Activated CD4-positive, alpha-beta T cell treated with anti-CD3 and anti-CD28 coated beads for 24 hours (primary cell): ENCODE results near the gene KCNK3.

ENCODE experiments used
- DNase-seq, 2 donors: peaks; one replicate each; pipeline ENCODE4 v3.0.0-alpha.2; 2020; ENCODE audit warnings: low read depth in 2 of 2

The KCNK3 gene

DNA sequence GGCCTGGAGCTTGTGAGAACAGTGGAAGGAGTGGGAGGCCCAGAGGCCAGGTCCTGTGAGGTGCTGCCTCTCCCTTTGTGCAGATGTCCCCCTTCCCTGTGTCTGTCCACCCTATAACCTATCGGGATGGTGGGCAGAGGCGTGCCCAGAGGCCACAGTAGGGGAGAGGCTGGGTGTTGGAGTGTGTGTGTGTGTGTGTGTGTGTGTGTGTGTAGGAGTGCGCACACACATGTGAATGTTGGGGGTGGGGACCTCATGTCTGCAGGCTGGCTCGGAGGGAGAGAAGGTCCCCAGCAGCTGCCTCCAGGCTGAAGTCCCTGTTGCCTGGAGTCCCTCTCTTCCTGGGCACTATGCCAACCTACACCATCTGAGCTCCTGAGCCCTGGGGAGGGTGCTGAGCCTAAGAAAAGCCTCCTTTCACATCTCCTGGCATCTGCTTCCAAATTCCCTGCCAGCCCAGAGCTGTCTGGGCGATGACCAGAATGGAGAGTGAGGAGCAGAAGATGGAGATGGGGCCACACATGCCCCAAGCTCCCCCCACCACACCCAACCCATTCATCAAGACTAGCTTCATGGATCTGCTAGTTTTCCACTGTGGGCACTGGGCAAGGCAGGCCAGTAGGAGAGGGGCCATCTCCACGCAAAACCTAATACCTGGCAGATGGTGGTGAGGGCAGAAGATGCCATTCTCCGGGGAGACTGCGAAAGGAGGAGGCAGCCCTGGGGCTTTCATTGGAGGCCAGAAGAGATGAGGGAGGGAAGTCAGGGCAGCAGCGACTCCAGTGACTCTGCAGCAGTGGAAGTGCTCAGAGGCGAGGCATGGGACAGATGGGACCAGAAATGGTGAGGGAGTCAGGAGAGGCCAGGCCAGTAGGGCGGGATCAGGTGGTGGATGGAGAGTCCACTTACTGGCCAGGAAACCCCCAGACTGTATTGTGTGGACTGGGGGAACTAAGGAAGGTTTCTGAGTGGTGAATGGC, 20.3 kb downstream of the KCNK3 start:
- DNase-seq = no peak

DNA sequence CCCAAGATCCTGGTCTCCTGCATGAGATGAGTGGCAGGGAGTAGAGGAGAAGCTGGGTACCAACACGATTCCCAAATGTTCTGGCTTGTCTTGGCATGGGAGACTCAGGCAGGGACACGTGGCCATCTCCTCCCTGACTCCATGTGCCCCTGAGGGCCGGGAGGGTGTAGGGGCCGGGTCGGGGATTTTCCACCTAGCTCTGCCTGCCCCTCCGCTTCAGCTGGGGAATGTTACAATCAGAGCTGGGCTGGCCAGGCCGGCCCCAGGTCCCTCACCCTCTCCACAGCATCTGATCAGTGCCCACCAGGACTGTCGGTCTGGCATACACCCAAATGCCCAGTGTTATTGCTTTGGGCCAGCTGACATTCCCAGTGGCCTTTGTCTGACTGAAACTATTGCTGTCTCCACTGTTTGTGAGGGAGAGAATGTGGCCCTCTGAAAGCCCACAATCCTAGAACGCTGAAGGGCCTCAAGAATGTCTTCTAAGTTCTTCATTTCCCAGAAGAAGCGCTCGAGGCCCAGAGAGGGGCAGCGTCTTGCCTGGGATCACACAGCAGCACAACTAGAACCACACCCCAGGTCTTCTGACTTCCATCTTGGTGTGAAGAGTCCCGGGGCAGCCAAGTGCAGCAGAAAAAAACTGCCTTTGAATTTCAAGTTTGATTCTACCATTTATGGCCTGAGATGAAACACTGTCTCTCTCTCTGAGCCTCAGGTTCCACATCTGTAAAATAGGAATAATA, 23.2 kb downstream of the KCNK3 start:
- DNase-seq = no peak

DNA sequence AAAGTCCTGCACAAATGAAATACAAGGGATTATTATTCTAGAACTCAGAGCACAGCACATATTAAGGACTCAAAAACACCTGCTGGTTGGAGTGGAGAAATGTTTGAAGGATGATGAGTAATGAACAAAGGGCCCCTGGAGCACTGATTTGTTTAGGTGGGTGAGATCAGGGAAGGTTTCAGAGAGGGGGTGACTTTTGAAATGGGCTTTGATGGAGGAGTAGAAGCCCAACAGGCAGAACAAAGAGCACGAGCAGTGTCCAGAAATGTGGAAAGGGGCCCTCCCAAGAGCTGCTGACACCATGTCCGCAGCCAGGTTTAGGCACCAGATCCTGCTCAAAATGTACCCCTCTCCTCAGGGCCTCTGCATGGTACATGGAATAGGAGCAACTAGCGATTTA, 23.8 kb downstream of the KCNK3 start:
- no peak for DNase-seq

DNA sequence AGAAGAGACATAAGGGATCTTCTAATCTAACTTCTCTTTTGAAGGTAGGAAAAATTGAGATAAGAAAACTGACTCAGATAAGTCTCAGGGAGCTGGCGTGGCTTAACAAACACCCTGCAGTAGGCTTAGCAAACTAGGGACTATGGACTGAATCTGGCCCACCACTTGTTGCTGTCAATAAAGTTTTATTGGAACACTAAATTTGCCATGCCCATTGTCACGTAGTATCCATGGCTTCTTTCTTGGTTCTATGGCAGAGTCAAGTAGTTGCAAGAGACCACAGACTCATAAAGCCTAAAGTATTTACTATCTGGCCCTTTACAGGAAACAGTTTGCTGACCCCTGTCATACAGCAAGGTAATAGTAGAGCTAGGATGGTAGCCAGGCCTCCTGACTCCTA, 24.2 kb downstream of the KCNK3 start:
- no peak for DNase-seq

DNA sequence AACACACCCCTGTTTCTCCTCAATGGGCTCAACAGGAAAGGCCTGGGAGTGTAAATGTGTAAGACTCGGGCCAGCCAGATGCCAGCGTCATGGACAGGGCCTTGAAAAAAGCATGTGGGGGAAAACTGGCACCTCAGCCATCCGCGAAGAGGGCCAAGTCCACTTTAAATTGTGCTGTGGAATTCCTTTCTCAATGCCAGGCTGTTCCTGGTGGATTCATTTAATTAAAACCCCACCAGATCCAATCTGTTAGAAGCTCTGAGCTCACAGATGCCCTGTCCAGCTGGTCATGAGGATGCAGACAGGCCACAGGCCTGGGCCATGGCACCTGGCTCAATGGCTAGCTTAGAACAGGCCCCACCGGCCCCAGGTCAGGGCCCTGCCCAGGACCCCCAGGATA, 24.8 kb downstream of the KCNK3 start:
- no peak for DNase-seq

DNA sequence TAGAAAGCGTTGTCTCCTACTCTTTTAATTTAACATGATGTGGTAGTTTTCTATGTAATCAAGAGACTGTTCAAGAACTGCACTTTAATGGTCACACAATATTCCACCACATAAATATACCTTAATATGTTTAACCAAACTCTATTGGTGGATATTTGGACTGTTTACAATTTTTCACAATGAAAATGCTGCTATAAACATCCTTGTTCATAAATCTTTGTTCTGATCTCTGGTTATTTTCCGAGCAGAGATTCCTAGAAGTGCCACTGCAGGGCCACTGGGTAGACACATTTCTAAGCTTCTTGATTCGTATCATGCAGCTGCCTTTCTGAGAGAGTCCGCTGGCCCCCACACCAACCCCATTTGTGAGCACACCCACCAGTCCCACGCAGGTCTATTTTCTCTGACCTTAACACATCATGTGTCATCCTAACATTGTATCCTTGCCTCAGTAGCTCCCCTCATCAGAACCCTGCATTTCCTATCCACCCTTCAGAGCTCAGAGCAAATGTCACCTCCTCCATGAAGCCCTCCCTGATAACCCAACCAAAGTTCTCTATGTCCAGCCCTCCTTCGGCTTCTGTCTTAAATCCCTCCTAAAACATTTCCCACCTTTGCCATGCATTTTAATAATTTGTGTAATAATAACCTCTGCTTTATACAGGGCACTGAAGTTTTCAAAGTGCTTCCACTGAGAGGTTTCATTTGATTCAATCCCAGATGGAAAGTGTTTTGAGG, 26.6 kb downstream of the KCNK3 start:
- DNase-seq = no peak

DNA sequence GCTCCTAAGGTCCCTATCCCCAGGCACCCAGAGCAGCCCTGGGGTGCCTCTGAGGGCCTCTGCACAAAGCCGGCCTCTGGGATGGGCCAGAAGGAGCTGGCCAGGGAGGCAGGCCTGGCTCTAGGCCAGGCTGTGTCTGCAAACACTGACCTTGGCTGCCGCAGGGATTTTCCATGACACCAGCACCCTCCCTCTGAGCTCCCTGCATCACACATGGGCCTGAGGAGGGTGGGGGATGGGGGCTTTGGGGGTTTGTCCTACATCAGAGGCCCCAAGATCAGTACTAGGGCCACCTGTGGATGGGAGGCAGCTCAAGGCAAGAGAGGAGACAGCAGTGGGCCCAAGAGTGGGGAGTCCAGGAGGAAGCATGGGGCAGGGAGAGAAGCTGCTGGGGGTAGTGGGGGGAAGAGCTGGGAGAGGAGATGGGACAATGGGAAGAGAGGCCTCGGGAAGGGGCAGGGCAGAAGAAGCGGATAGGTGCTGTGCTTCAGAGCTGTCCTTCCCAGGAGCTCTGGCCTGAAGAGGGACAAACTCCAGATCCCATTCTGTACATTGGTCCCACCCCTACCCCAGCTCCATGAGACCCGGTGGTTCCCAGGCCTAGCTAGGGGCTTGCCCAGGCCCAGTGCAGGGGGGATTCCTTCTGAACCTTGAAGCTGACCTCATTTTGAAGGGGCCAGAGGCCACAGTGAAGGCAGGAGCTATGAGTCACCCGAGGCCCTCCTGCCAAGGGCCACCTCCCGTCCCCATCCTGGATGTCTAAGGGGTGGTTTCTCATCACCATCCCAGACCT, 28.0 kb downstream of the KCNK3 start:
- DNase-seq = no peak

DNA sequence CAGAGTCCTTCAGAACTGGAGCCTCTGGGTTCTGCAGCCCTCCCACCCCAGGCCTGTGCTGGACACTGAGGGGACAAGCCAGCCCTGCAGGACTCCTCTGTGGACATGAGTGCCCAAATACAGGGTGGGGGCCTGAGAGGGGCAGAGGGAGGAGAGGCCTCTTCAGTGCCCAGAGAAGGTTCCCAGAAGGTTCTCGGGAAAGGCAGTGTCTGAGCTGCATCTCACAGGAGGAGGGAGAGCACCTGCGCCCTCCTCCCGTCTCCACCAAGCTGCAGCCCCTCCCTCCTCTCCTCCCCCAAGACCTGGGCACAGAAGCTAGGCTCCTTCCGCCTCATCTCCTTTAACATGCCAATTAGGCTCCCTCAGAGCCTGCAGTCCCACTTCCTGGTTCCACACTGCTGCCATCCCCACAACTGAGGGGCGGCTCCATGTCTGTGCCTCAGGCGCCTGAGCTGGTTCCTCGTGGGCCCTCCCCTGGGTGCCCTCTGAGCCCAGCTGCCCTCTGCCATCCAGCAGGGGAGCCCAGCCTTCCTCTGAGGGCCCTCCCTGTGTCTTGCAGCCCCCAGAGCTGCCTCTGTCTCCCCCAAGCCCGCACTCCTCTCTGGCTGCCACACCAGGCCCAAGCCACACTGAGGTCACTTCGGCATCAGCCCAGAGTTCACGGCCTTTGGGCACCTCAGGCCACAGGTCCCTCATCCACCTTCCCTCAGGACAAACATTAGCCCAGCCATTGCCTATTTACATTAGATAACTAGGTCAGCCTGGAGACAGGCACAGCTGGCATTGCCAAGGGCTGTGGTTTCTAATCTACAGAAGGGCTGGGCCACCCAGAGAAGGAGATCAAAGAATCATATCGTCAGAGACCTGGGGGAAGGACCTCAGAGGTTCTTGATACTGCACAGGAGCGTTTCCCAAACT, 28.9 kb downstream of the KCNK3 start:
- DNase-seq = no peak

DNA sequence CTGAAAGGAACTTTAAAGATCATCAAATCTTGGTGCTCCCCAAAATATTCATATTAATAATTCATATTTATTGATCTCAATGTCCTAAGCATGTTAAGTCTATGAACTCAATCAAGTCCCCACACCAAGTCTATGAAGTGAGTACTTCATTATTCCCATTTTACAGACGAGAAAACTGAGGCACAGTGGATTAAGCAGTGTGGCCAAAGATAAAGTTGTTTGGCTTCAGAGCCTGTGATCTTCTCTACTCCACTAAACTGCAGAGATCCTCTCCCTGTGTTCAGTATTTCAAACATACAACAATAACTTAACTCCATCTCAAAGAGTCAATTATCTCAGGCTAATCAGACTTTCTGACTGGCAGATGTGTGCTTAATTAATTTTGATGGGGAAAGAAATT, 29.8 kb downstream of the KCNK3 start:
- DNase-seq = no peak

DNA sequence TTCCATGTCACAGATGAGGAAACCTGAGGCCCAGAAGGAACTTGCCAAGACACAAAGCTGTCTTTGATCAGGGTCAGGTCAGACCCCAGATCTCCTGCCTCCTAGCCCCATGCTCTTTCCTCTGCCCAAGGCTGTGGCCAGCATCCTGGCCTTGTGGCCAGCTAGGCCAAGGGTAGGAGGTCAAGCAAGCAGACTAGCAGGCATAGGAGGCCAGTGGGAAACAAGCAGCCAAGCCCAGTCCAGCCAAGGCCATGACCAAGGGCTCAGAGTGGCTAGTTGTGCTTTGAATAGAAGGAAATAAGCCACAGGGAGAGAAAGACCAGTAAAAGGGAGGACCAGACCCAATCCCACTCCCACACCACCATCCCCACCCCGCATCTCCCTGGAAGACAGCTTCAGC, 30.4 kb downstream of the KCNK3 start:
- DNase-seq = no peak

DNA sequence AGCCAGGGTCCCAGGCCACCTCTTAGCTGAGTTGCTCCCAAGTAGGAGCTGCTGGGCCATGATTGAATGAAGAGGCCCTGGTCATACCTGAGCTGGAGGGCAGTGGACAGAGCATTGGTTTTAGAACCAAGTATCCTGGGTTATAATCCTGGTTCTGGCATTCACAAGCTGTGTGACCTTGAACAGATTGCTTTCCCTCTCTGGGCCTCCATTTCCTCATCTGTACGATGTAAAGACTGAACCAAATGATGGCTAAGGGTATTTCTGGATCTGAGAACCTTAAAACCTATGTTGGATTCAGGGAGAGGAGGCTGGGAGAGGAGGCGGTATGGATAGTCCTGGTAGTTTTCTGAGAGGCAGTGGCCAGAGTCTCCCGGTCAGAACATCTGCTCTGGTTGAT, 31.0 kb downstream of the KCNK3 start:
- DNase-seq = no peak

DNA sequence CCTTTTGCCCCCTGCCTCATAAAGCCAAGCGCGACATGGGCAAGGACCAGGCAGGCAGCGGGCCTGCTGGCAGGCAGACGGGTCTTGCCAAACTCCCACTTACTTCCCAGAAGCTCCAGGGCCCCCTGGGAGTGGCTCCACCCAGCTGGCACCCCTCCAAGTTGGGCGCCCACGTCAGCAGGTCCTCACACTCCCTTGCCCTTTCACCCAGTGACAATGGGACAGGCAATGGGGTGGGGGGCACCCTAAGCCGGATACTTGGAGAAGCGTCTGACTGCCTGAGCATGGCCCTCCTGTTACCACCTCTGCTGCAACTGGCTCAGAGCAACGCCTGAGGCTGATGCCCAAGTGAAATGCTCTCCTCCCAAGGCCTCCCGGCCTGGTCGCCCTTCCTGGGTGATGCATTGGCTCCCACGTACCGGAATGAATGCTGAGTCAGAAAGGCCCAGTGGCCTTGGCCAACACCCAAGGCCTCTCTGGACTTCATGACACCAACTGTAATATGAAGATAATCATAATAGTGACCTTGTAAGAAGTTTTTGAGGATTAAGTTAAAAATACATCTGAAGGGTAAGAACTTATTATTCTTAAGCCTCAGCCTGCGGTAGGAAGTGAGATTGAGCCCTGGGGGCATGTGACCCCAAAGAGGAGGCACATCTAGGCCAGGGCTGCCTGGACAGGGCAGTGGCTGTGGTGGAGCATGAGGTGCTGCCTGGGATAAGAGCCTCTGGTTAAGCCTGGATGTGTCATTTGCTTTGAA, 31.6 kb downstream of the KCNK3 start:
- DNase-seq = no peak

DNA sequence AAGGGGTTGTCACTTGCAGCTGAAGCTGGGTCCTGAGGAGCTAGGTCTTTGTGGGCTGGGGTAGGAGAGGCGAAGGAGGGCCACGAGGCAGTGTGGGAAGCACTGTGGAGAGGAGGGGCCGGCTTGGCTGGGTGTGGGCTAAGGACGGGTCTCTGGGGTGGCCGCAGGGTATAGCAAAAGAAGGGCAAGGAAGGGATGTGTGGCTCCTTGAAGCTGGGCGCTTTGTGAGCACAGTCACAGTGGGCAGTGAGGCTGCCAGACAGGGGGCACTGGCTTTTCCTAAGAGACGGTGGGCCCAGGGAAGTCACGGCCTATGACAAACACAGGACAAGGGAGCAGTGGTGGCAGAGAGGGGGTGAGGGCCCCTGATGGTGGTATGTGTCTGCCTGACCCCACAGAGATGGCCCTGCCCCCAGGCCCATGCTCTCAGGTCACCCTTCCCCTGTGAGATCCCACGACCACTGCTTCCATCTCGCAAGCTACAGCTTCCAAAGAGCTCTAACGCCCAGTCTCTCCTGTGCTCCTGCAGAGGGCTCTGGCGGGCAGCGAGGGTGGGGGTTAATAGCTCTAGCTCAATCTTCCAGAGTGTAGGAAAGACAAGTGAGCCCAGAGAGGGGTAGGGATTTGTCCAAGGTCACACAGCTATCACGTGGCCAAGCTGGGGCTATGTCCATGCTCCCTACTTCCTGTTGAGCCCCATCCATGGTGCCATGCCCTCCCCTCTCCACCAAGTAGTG, 32.4 kb downstream of the KCNK3 start:
- DNase-seq = no peak

DNA sequence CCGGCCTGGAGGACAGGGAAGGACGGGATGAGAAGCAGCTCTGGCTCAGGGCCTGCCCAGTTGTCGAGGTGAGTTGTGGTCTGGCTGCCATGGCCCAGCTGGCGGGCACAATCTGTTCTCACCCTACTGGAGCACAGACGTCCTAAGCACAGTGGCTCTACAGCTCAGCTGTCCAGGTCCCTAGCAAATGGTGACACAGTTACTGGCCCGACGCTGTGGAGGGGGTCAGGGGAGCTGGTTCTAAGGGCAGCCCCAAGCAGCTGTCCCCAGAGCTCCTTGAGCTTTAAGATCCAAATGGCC, 32.9 kb downstream of the KCNK3 start:
- no peak for DNase-seq

DNA sequence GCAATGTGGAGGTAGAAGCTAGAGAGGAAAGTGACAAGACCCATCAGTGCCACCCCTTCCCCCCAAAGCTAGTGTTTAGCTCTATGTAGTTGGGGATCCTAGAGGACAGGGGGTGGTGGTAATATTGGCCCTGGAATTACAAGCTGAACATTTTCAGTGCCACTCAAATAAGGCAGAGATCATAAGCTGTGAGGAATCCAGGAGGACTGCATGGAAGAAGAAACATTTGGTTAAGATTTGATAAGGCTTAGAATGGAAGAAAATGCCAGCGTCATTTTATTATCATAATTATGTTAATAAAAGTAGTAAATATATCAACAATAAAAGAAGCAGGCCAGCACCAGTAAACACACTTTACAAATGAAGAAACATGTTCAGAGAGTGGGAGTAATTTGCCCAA, 33.7 kb downstream of the KCNK3 start:
- DNase-seq = no peak

DNA sequence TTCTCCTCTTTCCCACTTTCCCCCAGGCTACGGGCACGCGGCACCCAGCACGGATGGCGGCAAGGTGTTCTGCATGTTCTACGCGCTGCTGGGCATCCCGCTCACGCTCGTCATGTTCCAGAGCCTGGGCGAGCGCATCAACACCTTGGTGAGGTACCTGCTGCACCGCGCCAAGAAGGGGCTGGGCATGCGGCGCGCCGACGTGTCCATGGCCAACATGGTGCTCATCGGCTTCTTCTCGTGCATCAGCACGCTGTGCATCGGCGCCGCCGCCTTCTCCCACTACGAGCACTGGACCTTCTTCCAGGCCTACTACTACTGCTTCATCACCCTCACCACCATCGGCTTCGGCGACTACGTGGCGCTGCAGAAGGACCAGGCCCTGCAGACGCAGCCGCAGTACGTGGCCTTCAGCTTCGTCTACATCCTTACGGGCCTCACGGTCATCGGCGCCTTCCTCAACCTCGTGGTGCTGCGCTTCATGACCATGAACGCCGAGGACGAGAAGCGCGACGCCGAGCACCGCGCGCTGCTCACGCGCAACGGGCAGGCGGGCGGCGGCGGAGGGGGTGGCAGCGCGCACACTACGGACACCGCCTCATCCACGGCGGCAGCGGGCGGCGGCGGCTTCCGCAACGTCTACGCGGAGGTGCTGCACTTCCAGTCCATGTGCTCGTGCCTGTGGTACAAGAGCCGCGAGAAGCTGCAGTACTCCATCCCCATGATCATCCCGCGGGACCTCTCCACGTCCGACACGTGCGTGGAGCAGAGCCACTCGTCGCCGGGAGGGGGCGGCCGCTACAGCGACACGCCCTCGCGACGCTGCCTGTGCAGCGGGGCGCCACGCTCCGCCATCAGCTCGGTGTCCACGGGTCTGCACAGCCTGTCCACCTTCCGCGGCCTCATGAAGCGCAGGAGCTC, 35.4 kb downstream of the KCNK3 start:
- DNase-seq = no peak

DNA sequence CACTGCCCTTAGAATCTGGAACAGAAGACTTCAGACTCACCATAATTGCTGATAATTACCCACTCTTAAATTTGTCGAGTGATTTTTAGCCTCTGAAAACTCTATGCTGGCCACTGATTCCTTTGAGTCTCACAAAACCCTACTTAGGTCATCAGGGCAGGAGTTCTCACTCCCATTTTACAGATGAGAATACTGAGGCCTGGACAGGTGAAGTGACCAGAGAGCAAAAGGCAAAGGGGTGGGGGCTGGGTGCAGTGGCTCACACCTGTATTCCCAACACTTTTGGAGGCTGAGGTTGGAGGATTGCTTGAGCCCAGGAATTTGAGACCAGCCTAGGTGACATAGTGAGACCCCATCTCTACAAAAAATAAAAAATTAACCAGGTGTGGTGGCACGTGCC, 36.8 kb downstream of the KCNK3 start:
- no peak for DNase-seq
